K562 (cell line): Measurements from ENCODE around the gene GXYLT2. TPM values are rescaled to one million over a fixed set of nuclear protein-coding genes. Genes with fewer than 3 reads are reported as not detected.

Experiments used
- ATAC-seq: fragments of 200-7000 bp; cut with Tn5 transposase; 3 replicates; pipeline ENCODE4 v1.9.1; 2020; ENCODE audit warnings: moderate library complexity
- BruUV-seq: library from RNA; stranded (reverse); fragments of 400-500 nt; replicated peaks from 2 replicates; lab custom pipeline; 2021; lab: Mats Ljungman, UMichigan
- CTCF ChIA-PET: fragments of 300-600 bp; formaldehyde crosslinking; extraction: SDS; loops from one replicate; lab custom pipeline; 2021; ENCODE audit warnings: low intra/inter-chr PET ratio; lab: Yijun Ruan, JAX
- POLR2A ChIA-PET: fragments of 300-600, 350-650 bp; sonication (Branson Sonifier 250); formaldehyde crosslinking; extraction: SDS; loops from one replicate; lab custom pipeline; 2021; ENCODE audit warnings: antibody characterized with exemption, inconsistent platforms; lab: Yijun Ruan, JAX
- DNase-seq, 4 experiments: peaks; one replicate each; pipeline versions ENCODE4 v3.0.0 to v3.0.0-alpha.2; 2011 to 2018; ENCODE audit warnings: low spot score in 3 of 4, mixed read lengths in 3 of 4; ENCODE audit errors: extremely low read depth in 1 of 4
- FAIRE-seq: peaks from 2 replicates; lab custom pipeline; 2011; peaks lifted over from hg19 to GRCh38; lab: Jason Lieb, UNC
- H2AFZ ChIP-seq: 2 replicates; pipeline ENCODE4 v1.6.0; 2011; ENCODE audit warnings: low read depth, low read length, control low read depth, inconsistent platforms
- H3K27ac ChIP-seq: fragments of 200-600 bp; 3 replicates; pipeline ENCODE4 v1.8.0; 2011; ENCODE audit warnings: low read depth, mild to moderate bottlenecking, control low read depth, inconsistent platforms, low read length, moderate library complexity, mixed read lengths; ENCODE audit errors: extremely low read depth
- H3K27me3 ChIP-seq, 2 experiments: fragments of 300-600 bp in 1 of 2; 2 replicates in 1 of 2; 3 replicates in 1 of 2; pipeline versions ENCODE4 v1.6.0 to v1.8.0; 2011; ENCODE audit warnings: inconsistent platforms in 2 of 2, low read length in 2 of 2, mild to moderate bottlenecking in 1 of 2, mixed read lengths in 1 of 2, moderate library complexity in 1 of 2; ENCODE audit not compliant: control insufficient read depth in 2 of 2, insufficient read depth in 2 of 2
- H3K36me3 ChIP-seq: fragments of 300-600 bp; 3 replicates; pipeline ENCODE4 v1.8.0; 2011; ENCODE audit warnings: mild to moderate bottlenecking, low read length, inconsistent platforms; ENCODE audit not compliant: control insufficient read depth, insufficient read depth
- H3K4me1 ChIP-seq, 2 experiments: fragments of 200-600 bp in 1 of 2; replicated peaks in 1 of 2; 2 replicates in 1 of 2; 3 replicates in 1 of 2; pipeline versions ENCODE4 v1.5.1 to v1.8.0; 2011; ENCODE audit warnings: inconsistent platforms in 2 of 2, low read length in 2 of 2, mild to moderate bottlenecking in 1 of 2, mixed read lengths in 1 of 2, moderate library complexity in 1 of 2; ENCODE audit not compliant: control insufficient read depth in 2 of 2, insufficient read depth in 2 of 2
- H3K4me2 ChIP-seq: 2 replicates; pipeline ENCODE4 v1.6.1; 2011; ENCODE audit warnings: low read length, control low read depth, inconsistent platforms, mixed read lengths; ENCODE audit not compliant: insufficient read depth
- H3K4me3 ChIP-seq: fragments of 200-600 bp; sonication (generic), shearing (Covaris generic); 2 replicates; pipeline ENCODE4 v1.5.1; 2016; ENCODE audit warnings: control low read depth, inconsistent platforms
- H3K79me2 ChIP-seq: fragments of 200-600 bp; 3 replicates; pipeline ENCODE4 v1.8.0; 2011; ENCODE audit warnings: low read length, inconsistent platforms; ENCODE audit not compliant: control insufficient read depth, insufficient read depth
- H3K9ac ChIP-seq, 2 experiments: 2 replicates each; pipeline versions ENCODE4 v1.6.0 to v1.6.1; 2011; ENCODE audit warnings: low read depth in 2 of 2, low read length in 2 of 2, control low read depth in 1 of 2, inconsistent platforms in 1 of 2, mild to moderate bottlenecking in 1 of 2, mixed read lengths in 1 of 2; ENCODE audit not compliant: insufficient read depth in 1 of 2
- H3K9me1 ChIP-seq: one replicate; pipeline ENCODE4 v1.6.0; 2011; ENCODE audit warnings: inconsistent platforms, mild to moderate bottlenecking, low read length, moderate library complexity; ENCODE audit not compliant: control insufficient read depth, insufficient read depth
- H3K9me3 ChIP-seq: replicated peaks from 2 replicates; pipeline ENCODE4 v1.5.1; 2011; ENCODE audit warnings: low read depth, low read length, inconsistent platforms; ENCODE audit not compliant: control insufficient read depth, insufficient read depth
- H4K20me1 ChIP-seq: replicated peaks from 2 replicates; pipeline ENCODE4 v1.6.1; 2011; ENCODE audit warnings: low read length, inconsistent platforms, mixed read lengths; ENCODE audit not compliant: control insufficient read depth, insufficient read depth
- ARID1B ChIP-seq: fragments of 450-650 bp; IDR thresholded peaks from 2 replicates; pipeline ENCODE4 v1.6.1; 2016; ENCODE audit warnings: antibody characterized with exemption, mild to moderate bottlenecking, inconsistent platforms
- ATF7 ChIP-seq: fragments of 450-650 bp; IDR thresholded peaks from 2 replicates; pipeline ENCODE4 v1.7.1; 2014; ENCODE audit warnings: mild to moderate bottlenecking, moderate library complexity
- BMI1 ChIP-seq: fragments of 150-350 bp; IDR thresholded peaks from 2 replicates; pipeline ENCODE4 v1.6.1; 2014; ENCODE audit warnings: low read length
- CHD4 ChIP-seq: fragments of 200-600 bp; sonication (generic); IDR thresholded peaks from 3 replicates; pipeline ENCODE4 v1.6.1; 2012; ENCODE audit warnings: low read depth, mild to moderate bottlenecking, mixed read lengths, low read length, inconsistent platforms; ENCODE audit not compliant: insufficient read depth, insufficient replicate concordance, poor library complexity, severe bottlenecking
- DMBX1 ChIP-seq: fragments of 250-450 bp; sonication (Bioruptor Pico); IDR thresholded peaks from 2 replicates; pipeline ENCODE4 v1.8.0; 2022; ENCODE audit warnings: inconsistent platforms, mild to moderate bottlenecking, moderate library complexity, borderline replicate concordance
- STAT5A ChIP-seq: IDR thresholded peaks from 2 replicates; pipeline ENCODE4 v1.6.1; 2012; ENCODE audit warnings: low read length, inconsistent platforms, borderline replicate concordance
- ZNF644 ChIP-seq: fragments of 200-800 bp; sonication (Bioruptor generic); IDR thresholded peaks from 2 replicates; pipeline ENCODE4 v1.6.1; 2016; ENCODE audit warnings: low read depth, missing genetic modification characterization, missing compliant biosample characterization
- WGBS: fragments of 100-300 bp; shearing (Covaris generic); methylation state at CpG from one replicate; pipeline ENCODE4 v1.1.6; 2016; ENCODE audit warnings: low coverage, mixed read lengths; ENCODE audit not compliant: insufficient coverage; ENCODE audit errors: missing lambda C conversion rate; 5-methylcytosine and 5-hydroxymethylcytosine counted together
- in situ Hi-C: fragments of 300-500 bp; cut with MboI; formaldehyde crosslinking; loops from 4 replicates; pipeline ENCODE4 v1.15.0; 2018; ENCODE audit warnings: inconsistent platforms, mixed read lengths
- intact Hi-C: fragments of 100-400 bp; cut with micrococcal nuclease; formaldehyde crosslinking; loops from 2 replicates; pipeline ENCODE4 v1.14.2; 2022
- polyA plus RNA-seq, 8 experiments: library from polyadenylated mRNA; depleted of rRNA in 4 of 8; stranded (reverse) in 5 of 8; unstranded in 3 of 8; fragments of >200 nt; fragmentation: Nextera tagmentation in 2 of 8; fragmentation: Illumina TruSeq in 1 of 8; extraction: Ambion mirVana in 2 of 8; extraction: Trizol in 1 of 8; gene quantifications; 2 replicates each; pipeline versions ENCODE4 v1.2.1 to v1.2.3, GENCODE V29; 2011 to 2014; ENCODE audit warnings: inconsistent platforms in 1 of 8, missing spikeins in 1 of 8
- total RNA-seq, 7 experiments: library from RNA; depleted of rRNA in 6 of 7; stranded (reverse); fragments of >200 nt in 6 of 7; fragmentation: Illumina TruSeq in 2 of 7; extraction: Trizol in 2 of 7; gene quantifications; 2 replicates each; pipeline versions ENCODE4 v1.2.1 to v1.2.3, GENCODE V29; 2011 to 2021; ENCODE audit warnings: low replicate concordance in 1 of 7
- TF ChIP-seq, protein P1 (sequence below), 2 experiments: fragments of 450-650 bp in 1 of 2; sonication (generic) in 1 of 2; formaldehyde crosslinking in 1 of 2; IDR thresholded peaks in 1 of 2; conservative IDR thresholded peaks in 1 of 2; 2 replicates each; pipeline versions ENCODE4 v1.6.1 to v1.8.1; 2016 to 2023; ENCODE audit warnings: mild to moderate bottlenecking in 2 of 2, moderate library complexity in 2 of 2, inconsistent platforms in 1 of 2, missing genetic modification reagents in 1 of 2

The GXYLT2 gene
- total and polyA plus RNA-seq, 9 of the 15 experiments (the other 6 are each of a cell fraction or from before 2014, with no cell fraction given): 0.71 to 6.0 (median 3.3) TPM

DNA sequence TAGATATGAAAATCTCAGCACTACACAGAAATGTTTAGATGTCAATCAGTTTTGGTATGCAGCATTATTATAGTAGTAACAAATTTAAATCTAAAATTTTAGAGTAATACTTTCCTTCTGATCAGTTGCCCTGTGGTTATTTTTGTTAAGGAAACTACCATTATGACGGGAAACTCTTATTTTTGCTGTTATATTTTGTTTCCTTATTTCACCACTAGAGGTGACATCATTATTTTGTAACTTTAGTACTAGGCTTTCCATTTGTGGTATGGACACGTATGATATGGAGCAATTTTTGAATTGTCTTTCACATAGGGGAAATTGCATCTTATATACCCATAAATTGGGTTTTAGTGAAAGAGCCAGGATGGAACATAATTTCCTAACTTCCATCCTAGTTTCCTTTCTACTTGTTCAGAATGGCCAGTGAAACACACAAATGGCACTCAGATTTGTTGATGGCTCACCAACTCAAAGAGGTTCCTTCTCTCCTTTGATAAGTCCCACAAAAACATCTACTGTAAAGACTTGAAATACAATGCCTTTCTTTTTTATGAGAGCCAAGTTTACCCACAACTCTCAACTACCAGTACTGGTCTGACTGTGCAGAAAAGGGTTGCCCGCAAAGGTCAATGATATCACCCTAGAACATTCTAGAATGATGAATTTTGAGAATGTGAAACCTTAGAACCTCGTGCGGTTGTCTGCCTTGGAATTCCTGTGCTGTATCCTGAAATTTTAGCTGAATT, 89.4 kb downstream of the GXYLT2 start:
- Histone ChIP-seq H3K36me3 (no peaks in the 10 kb centered on the region), H3K27me3 (no peaks in the 10 kb centered on the region), H4K20me1 (no peaks in the 10 kb centered on the region), H3K4me3 (no peak overlapping the region), H3K4me2 (no peak overlapping the region), H3K9me3 (no peaks in the 10 kb centered on the region), H2AFZ (no peak overlapping the region), H3K4me1 (no peaks in the 10 kb centered on the region; a peak in 1 of 5 replicates), H3K9me1 (no peaks in the 10 kb centered on the region), H3K27ac (no peak overlapping the region), H3K79me2 (no peaks in the 10 kb centered on the region), H3K9ac (no peak overlapping the region)
- POLR2A ChIA-PET: no interaction called here
- CTCF ChIA-PET: no interaction called here
- FAIRE-seq: no peak
- no TSS peak for BruUV-seq
- no peak for ATAC-seq
- WGBS: 35% methylated on average over 4 of the region's 5 CpGs
- intact Hi-C loops (no loop called here), in situ Hi-C loops (no loop called here)
- no peak for TF ChIP-seq CHD4
- TF ChIP-seq ZNF644 (tag): no peak
- TF ChIP-seq STAT5A: no peak
- TF ChIP-seq, protein P1, sequence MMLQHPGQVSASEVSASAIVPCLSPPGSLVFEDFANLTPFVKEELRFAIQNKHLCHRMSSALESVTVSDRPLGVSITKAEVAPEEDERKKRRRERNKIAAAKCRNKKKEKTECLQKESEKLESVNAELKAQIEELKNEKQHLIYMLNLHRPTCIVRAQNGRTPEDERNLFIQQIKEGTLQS (IDR thresholded peaks at IDR 0.05): peak; percentile 44
- TF ChIP-seq, protein P1 (CRISPR knock-in tag; conservative IDR thresholded peaks at IDR 0.05): no peak
- TF ChIP-seq ATF7: peak; percentile 16; the same call in 1 of the 2 replicates
- no peak for TF ChIP-seq DMBX1 (CRISPR knock-in tag)
- no peak for TF ChIP-seq BMI1
- no peak for TF ChIP-seq ARID1B
- DNase-seq: peak in 1 of 4 experiments; percentile 12
